GM21576 (cell line): ENCODE measurements around the gene PCNA.
"Not testable (repeated sequence)": the region's sequence is repeated elsewhere in the genome, so short reads cannot be mapped to it uniquely, and the experiment has no call there.

Source experiments
- ATAC-seq: cut with Tn5 transposase; IDR thresholded peaks from one replicate; pipeline ENCODE4 v1.9.1; 2021; ENCODE audit warnings: mild to moderate bottlenecking, moderate library complexity; ENCODE audit not compliant: unreplicated experiment

PCNA gene

GRCh38 chr20:5099909-5100308 is 19.8 kb downstream of the PCNA start:
- not testable (repeated sequence) for ATAC-seq

GRCh38 chr20:5099009-5099408 is 20.7 kb downstream of the PCNA start:
- not testable (repeated sequence) for ATAC-seq

- no peak for ATAC-seq
Measured at GRCh38 chr20:5096463-5096862, 23.3 kb downstream of the PCNA start.

GRCh38 chr20:5095931-5096330 is 23.8 kb downstream of the PCNA start:
- no peak for ATAC-seq

- no peak for ATAC-seq
Measured at GRCh38 chr20:5095454-5095853, 24.3 kb downstream of the PCNA start.

GRCh38 chr20:5092765-5093339 is 26.9 kb downstream of the PCNA start:
- ATAC-seq, result no peak

GRCh38 chr20:5091902-5092301 is 27.9 kb downstream of the PCNA start:
- ATAC-seq, result no peak

- ATAC-seq, result peak; percentile 75
Measured at GRCh38 chr20:5090191-5090590, 29.6 kb downstream of the PCNA start.

GRCh38 chr20:5088688-5089087 is 31.1 kb downstream of the PCNA start:
- ATAC-seq, result no peak

GRCh38 chr20:5085380-5085779 is 34.4 kb downstream of the PCNA start:
- ATAC-seq, result no peak

GRCh38 chr20:5080384-5080877 is 39.3 kb downstream of the PCNA start:
- peak; percentile 33 for ATAC-seq

- ATAC-seq, result peak; percentile 95
Measured at GRCh38 chr20:5078399-5078958, 41.3 kb downstream of the PCNA start.

GRCh38 chr20:5077761-5078387 is 41.9 kb downstream of the PCNA start:
- ATAC-seq, result no peak

- ATAC-seq, result not testable (repeated sequence)
Measured at GRCh38 chr20:5076913-5077312, 42.8 kb downstream of the PCNA start.

GRCh38 chr20:5074232-5074674 is 45.5 kb downstream of the PCNA start:
- ATAC-seq, result no peak

GRCh38 chr20:5073660-5074231 is 46.0 kb downstream of the PCNA start:
- ATAC-seq, result no peak

- ATAC-seq, result no peak
Measured at GRCh38 chr20:5072756-5073659, 46.8 kb downstream of the PCNA start.

- ATAC-seq, result not testable (repeated sequence)
Measured at GRCh38 chr20:5071942-5072341, 47.8 kb downstream of the PCNA start.

GRCh38 chr20:5070570-5070969 is 49.2 kb downstream of the PCNA start:
- ATAC-seq, result no peak

GRCh38 chr20:5070081-5070480 is 49.7 kb downstream of the PCNA start:
- ATAC-seq, result no peak
